ENCODE results near the gene PTPN9.

DNA sequence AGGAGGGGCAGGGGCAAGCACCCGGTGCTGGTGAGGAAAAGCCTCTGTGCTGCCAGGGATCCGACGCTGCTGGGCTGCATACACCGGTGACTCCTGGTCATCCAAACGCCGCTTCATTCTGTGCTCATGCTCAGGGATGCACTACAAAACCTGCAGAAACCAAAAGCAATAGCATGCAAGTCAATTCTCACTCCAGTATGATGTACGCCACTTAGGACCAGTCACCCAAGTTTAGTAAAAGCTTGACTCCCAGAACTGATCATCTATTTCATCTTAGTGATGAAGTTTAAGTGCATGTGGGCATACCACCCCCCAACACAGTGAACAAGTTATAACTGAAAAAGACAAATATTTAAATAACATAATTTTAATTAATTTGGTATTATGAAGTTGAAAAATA, 148.9 kb downstream of the PTPN9 start:
- TF ChIP-seq, protein P1, sequence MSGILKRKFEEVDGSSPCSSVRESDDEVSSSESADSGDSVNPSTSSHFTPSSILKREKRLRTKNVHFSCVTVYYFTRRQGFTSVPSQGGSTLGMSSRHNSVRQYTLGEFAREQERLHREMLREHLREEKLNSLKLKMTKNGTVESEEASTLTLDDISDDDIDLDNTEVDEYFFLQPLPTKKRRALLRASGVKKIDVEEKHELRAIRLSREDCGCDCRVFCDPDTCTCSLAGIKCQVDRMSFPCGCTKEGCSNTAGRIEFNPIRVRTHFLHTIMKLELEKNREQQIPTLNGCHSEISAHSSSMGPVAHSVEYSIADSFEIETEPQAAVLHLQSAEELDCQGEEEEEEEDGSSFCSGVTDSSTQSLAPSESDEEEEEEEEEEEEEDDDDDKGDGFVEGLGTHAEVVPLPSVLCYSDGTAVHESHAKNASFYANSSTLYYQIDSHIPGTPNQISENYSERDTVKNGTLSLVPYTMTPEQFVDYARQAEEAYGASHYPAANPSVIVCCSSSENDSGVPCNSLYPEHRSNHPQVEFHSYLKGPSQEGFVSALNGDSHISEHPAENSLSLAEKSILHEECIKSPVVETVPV (CRISPR knock-in tag; IDR thresholded peaks at IDR 0.05) = no peak
- TF ChIP-seq RARB (CRISPR knock-in tag; IDR thresholded peaks at IDR 0.05) (no peak), PPARA (CRISPR knock-in tag; IDR thresholded peaks at IDR 0.05; ENCODE audit: borderline replicate concordance) (no peak), ZC3H10 (CRISPR knock-in tag; IDR thresholded peaks at IDR 0.05) (no peak)

Measured in SK-N-SH treated with all-trans-retinoic acid at 6 μM for 48 hours (cell line).